ENCODE data around the gene PIGQ. TPM values are rescaled to one million over a fixed set of nuclear protein-coding genes. Genes with fewer than 3 reads are reported as not detected.
"Not testable (repeated sequence)": the region's sequence is repeated elsewhere in the genome, so short reads cannot be mapped to it uniquely, and the experiment has no call there.

The PIGQ gene
- polyA plus RNA-seq, 1 of the 3 experiments (the other 2 are of a cell fraction) = 38.7 TPM

DNA sequence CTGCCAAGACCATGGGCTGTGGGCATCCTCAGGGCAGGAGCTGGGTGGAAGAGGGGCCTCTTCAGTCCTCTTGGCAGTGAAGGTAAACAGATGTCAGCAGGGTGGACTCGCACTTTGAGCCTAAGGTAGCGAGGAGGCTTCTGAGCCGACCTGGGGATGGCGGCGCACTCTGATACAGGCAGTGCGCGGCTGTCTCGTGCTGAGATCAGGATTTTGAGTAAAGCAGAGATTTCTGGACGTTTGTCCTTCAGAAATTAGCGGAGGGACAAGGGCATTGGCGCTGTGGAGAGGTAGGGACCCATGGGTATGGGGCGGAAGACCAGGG, 26.9 kb downstream of the PIGQ start:
- TF ChIP-seq, protein P1, sequence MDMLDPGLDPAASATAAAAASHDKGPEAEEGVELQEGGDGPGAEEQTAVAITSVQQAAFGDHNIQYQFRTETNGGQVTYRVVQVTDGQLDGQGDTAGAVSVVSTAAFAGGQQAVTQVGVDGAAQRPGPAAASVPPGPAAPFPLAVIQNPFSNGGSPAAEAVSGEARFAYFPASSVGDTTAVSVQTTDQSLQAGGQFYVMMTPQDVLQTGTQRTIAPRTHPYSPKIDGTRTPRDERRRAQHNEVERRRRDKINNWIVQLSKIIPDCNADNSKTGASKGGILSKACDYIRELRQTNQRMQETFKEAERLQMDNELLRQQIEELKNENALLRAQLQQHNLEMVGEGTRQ (IDR thresholded peaks at IDR 0.05; ENCODE audit: borderline replicate concordance, low read depth, low read length) = no peak
- no peak for TF ChIP-seq NRF1 (IDR thresholded peaks at IDR 0.05; ENCODE audit: low read depth, low read length)
- TF ChIP-seq, protein P2, sequence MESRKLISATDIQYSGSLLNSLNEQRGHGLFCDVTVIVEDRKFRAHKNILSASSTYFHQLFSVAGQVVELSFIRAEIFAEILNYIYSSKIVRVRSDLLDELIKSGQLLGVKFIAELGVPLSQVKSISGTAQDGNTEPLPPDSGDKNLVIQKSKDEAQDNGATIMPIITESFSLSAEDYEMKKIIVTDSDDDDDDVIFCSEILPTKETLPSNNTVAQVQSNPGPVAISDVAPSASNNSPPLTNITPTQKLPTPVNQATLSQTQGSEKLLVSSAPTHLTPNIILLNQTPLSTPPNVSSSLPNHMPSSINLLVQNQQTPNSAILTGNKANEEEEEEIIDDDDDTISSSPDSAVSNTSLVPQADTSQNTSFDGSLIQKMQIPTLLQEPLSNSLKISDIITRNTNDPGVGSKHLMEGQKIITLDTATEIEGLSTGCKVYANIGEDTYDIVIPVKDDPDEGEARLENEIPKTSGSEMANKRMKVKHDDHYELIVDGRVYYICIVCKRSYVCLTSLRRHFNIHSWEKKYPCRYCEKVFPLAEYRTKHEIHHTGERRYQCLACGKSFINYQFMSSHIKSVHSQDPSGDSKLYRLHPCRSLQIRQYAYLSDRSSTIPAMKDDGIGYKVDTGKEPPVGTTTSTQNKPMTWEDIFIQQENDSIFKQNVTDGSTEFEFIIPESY (IDR thresholded peaks at IDR 0.05; ENCODE audit: borderline replicate concordance, low read depth) = no peak
- no peak for TF ChIP-seq FOXJ3 (CRISPR knock-in tag; IDR thresholded peaks at IDR 0.05)
- TF ChIP-seq EZH2phosphoT487 (IDR thresholded peaks at IDR 0.05; ENCODE audit: borderline replicate concordance, low read depth) = no peak
- TF ChIP-seq GABPA (IDR thresholded peaks at IDR 0.05; ENCODE audit: low read depth) = no peak
- no peak for TF ChIP-seq MEF2A (IDR thresholded peaks at IDR 0.05; ENCODE audit: borderline replicate concordance, low read depth)
- no peak for TF ChIP-seq YY1 (IDR thresholded peaks at IDR 0.05; ENCODE audit: low read depth)
- Histone ChIP-seq H4K20me1 (ENCODE audit: insufficient read depth) (peaks cover 42% of the 10 kb centered on the region), H3K9me2 (no peaks in the 10 kb centered on the region), H3K27me3 (ENCODE audit: insufficient read depth) (no peaks in the 10 kb centered on the region), H2AFZ (ENCODE audit: low read depth) (no peak overlapping the region), H3K79me2 (ENCODE audit: insufficient read depth) (peaks cover 65% of the 10 kb centered on the region), H3K4me2 (no peak overlapping the region), H3F3A (replicated peaks; ENCODE audit: insufficient read depth) (peaks cover 5% of the 10 kb centered on the region), H3K4me1 (ENCODE audit: control insufficient read depth in 1 of 2, insufficient read depth in 2 of 2, low read depth in 1 of 2, low read length in 1 of 2) (peaks cover 0 to 6% of the 10 kb centered on the region in 2 experiments; a peak in 1 of 4 replicates), H3K9ac (no peak overlapping the region), H3K9me3 (no peaks in the 10 kb centered on the region), H3K4me3 (ENCODE audit: low read depth in 2 of 2, low read length in 1 of 2) (no peak overlapping the region), H3K36me3 (replicated peaks in 1 of 2; ENCODE audit: control insufficient read depth in 1 of 2, insufficient read depth in 2 of 2, low read length in 1 of 2) (peaks cover 0 to 2% of the 10 kb centered on the region in 2 experiments), H3K27ac (ENCODE audit: low read depth in 2 of 2, low read length in 1 of 2) (no peak overlapping the region)
- 95% methylated on average over 12 of the region's 12 CpGs for WGBS (ENCODE audit: low lambda C conversion rate)
- POLR2A ChIA-PET = no interaction called here
- CTCF ChIA-PET = no interaction called here
- DNase-seq = no peak

DNA sequence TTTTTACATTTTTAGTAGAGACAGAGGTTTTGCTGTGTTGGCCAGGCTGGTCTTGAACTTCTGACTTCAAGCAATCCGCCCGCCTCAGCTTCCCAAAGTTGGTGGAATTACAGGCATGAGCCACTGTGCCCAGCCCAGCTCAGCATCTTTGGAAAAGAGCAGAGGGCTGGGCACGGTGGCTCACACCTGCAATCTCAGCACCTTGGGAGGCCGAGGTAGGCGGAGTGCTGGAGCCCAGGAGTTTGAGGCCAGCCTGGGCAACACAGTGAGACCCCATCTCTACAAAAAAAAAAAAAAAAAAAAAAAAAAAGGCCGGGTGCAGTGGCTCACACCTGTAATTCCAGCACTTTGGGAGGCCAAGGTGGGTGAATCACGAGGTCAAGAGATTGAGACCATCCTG, 27.9 kb downstream of the PIGQ start:
- peaks cover 32% of the 10 kb centered on the region; the same call in 1 of the 2 replicates for H4K20me1 ChIP-seq (ENCODE audit: insufficient read depth)
- H3K9ac ChIP-seq; H3K9me2 ChIP-seq; H3K4me2 ChIP-seq; H2AFZ ChIP-seq (ENCODE audit: low read depth); POLR2A ChIA-PET; H3K4me1 ChIP-seq (ENCODE audit: control insufficient read depth in 1 of 2, insufficient read depth in 2 of 2, low read depth in 1 of 2, low read length in 1 of 2); DNase-seq; CTCF ChIA-PET; H3K27me3 ChIP-seq (ENCODE audit: insufficient read depth); H3K4me3 ChIP-seq (ENCODE audit: low read depth in 2 of 2, low read length in 1 of 2); H3K27ac ChIP-seq (ENCODE audit: low read depth in 2 of 2, low read length in 1 of 2); H3K9me3 ChIP-seq; H3K36me3 ChIP-seq (replicated peaks in 1 of 2; ENCODE audit: control insufficient read depth in 1 of 2, insufficient read depth in 2 of 2, low read length in 1 of 2); H3F3A ChIP-seq (replicated peaks; ENCODE audit: insufficient read depth): not testable (repeated sequence)
- WGBS (ENCODE audit: low lambda C conversion rate) = 91% methylated on average over 7 of the region's 7 CpGs
- H3K79me2 ChIP-seq (ENCODE audit: insufficient read depth) = peaks cover 65% of the 10 kb centered on the region
